ENCODE measurements around the gene DPH1.

The DPH1 gene

DNA sequence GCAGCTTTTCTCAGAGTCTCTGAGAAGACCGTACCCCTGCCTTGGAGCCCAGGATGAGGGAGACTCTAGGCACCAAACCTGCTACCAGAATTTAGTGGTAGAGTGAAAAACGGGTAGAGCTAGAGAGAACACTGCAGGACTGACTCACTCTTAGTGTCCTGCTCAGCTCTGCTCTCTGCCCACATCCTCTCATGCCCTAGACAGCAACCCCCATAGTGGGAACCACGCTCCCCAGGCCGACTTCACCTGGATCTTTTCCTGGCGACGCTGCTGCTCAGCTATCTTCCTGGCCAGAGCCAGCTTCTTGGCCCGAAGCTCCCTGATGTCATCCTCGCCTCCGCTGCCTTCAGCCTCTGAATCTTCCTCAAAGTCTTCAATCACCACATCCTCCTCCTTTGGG, 51.6 kb downstream of the DPH1 start:
- Histone ChIP-seq H3K27ac (ENCODE audit: extremely low read depth, low read depth, low read length) (no peak overlapping the region), H3K4me1 (ENCODE audit: control insufficient read depth, insufficient read depth, low read length) (no peaks in the 10 kb centered on the region), H3K4me3 (ENCODE audit: low read depth, low read length) (no peak overlapping the region), H3K9me3 (ENCODE audit: control insufficient read depth, insufficient read depth, low read depth, low read length) (no peaks in the 10 kb centered on the region), H3K36me3 (ENCODE audit: control insufficient read depth in 2 of 2, insufficient read depth in 1 of 2, low read length in 2 of 2) (peaks cover 4 to 66% of the 10 kb centered on the region in 2 experiments; a peak in 2 of 3 replicates)
- TF ChIP-seq ZNF391 (tag by site-specific recombination; IDR thresholded peaks at IDR 0.05; ENCODE audit: borderline replicate concordance, low read depth) (no peak), ZNF202 (tag by site-specific recombination; IDR thresholded peaks at IDR 0.05; ENCODE audit: borderline replicate concordance) (no peak), ZNF596 (tag by site-specific recombination; IDR thresholded peaks at IDR 0.05) (no peak)
- TF ChIP-seq, protein P1, sequence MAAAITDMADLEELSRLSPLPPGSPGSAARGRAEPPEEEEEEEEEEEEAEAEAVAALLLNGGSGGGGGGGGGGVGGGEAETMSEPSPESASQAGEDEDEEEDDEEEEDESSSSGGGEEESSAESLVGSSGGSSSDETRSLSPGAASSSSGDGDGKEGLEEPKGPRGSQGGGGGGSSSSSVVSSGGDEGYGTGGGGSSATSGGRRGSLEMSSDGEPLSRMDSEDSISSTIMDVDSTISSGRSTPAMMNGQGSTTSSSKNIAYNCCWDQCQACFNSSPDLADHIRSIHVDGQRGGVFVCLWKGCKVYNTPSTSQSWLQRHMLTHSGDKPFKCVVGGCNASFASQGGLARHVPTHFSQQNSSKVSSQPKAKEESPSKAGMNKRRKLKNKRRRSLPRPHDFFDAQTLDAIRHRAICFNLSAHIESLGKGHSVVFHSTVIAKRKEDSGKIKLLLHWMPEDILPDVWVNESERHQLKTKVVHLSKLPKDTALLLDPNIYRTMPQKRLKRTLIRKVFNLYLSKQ (tag by site-specific recombination; IDR thresholded peaks at IDR 0.05; ENCODE audit: borderline replicate concordance), result no peak
- TF ChIP-seq, protein P2, sequence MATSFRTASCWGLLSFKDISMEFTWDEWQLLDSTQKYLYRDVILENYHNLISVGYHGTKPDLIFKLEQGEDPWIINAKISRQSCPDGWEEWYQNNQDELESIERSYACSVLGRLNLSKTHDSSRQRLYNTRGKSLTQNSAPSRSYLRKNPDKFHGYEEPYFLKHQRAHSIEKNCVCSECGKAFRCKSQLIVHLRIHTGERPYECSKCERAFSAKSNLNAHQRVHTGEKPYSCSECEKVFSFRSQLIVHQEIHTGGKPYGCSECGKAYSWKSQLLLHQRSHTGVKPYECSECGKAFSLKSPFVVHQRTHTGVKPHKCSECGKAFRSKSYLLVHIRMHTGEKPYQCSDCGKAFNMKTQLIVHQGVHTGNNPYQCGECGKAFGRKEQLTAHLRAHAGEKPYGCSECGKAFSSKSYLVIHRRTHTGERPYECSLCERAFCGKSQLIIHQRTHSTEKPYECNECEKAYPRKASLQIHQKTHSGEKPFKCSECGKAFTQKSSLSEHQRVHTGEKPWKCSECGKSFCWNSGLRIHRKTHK (tag by site-specific recombination; IDR thresholded peaks at IDR 0.05), result no peak
- POLR2A ChIA-PET, result no interaction called here
- CTCF ChIA-PET, result interaction anchor here (1.0 to 1.4 kb wide), 3 partner anchors 8 to 17 kb away, joined by 3 to 4 read pairs (median 3); no protein-coding TSS in a partner anchor

DNA sequence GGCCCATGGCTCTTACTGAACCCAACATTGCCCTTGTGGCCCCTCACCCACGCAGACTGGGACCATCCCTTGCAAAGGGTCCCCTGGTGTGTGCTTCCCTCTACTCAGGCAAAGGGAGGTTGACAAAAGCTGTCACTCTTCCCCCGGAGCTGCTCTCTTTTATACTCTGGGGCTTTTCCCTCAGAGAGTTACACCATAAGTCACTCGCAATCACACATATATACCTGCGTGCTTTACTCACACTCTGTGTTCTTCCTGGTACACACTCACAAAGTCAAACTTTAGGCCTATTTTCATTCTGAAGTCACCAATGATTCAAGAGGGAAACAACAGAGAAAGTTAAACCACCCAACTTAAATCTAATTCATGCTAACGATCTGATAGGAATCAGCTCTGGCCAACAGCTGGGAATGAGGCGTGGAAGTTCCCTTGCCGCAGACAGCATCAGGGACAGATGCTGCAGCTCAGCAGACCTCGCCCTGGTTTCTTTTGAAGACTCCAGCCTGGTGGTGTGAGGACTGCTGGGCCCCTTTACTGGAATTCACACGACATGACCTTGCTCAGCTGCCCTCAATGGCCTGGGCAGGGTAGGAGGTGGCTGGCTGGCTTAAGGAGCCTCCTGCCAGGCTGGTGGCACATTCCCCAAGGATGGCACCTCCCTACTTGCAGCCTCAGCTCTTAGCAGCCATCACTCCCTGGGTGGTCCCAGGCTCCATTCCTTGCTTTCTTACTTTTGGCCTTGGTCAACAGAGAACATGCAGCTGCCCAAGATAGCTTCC, 52.2 kb downstream of the DPH1 start:
- POLR2A ChIA-PET, result interaction anchor here (0.6 kb wide), 1 partner anchor 148 kb away, joined by 5 read pairs; no protein-coding TSS in a partner anchor
- CTCF ChIA-PET, result interaction anchor here (0.5 to 2.0 kb wide), 9 partner anchors 8 to 1118 kb away, joined by 3 to 5 read pairs (median 3); partner anchors contain the start of gene HIC1
- Histone ChIP-seq H3K4me1 (ENCODE audit: control insufficient read depth, insufficient read depth, low read length) (no peaks in the 10 kb centered on the region), H3K36me3 (ENCODE audit: control insufficient read depth in 2 of 2, insufficient read depth in 1 of 2, low read length in 2 of 2) (peaks cover 4 to 65% of the 10 kb centered on the region in 2 experiments; a peak in 2 of 3 replicates), H3K9me3 (ENCODE audit: control insufficient read depth, insufficient read depth, low read depth, low read length) (no peaks in the 10 kb centered on the region), H3K27ac (ENCODE audit: extremely low read depth, low read depth, low read length) (no peak overlapping the region), H3K4me3 (ENCODE audit: low read depth, low read length) (no peak overlapping the region)
- no peak for TF ChIP-seq ZNF311 (tag by site-specific recombination; IDR thresholded peaks at IDR 0.05; ENCODE audit: borderline replicate concordance)
- TF ChIP-seq, protein P3, sequence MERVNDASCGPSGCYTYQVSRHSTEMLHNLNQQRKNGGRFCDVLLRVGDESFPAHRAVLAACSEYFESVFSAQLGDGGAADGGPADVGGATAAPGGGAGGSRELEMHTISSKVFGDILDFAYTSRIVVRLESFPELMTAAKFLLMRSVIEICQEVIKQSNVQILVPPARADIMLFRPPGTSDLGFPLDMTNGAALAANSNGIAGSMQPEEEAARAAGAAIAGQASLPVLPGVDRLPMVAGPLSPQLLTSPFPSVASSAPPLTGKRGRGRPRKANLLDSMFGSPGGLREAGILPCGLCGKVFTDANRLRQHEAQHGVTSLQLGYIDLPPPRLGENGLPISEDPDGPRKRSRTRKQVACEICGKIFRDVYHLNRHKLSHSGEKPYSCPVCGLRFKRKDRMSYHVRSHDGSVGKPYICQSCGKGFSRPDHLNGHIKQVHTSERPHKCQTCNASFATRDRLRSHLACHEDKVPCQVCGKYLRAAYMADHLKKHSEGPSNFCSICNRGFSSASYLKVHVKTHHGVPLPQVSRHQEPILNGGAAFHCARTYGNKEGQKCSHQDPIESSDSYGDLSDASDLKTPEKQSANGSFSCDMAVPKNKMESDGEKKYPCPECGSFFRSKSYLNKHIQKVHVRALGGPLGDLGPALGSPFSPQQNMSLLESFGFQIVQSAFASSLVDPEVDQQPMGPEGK (tag by site-specific recombination; IDR thresholded peaks at IDR 0.05), result no peak

DNA sequence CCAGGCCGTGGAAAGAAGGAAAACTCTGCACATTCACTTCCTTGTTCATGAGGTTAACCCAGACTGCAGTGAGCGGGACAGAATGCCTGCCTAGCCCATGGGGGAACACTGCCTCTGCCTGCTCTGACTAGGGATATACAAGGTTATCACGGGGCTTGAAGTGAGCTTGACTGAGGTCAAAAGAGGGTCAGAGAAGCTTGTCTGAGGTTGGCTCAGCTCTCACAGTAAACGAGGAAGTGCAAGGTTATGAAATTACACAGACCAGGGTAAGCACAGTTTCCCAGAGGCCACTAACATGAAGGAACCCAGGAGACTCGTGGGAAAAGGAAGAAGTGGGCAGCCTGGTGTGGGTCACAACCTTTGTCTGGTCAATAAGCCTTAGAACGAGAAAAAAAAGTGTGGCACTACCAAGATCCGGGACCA, 53.7 kb downstream of the DPH1 start:
- Histone ChIP-seq H3K27ac (ENCODE audit: extremely low read depth, low read depth, low read length) (no peak overlapping the region), H3K4me1 (ENCODE audit: control insufficient read depth, insufficient read depth, low read length) (no peaks in the 10 kb centered on the region), H3K4me3 (ENCODE audit: low read depth, low read length) (no peak overlapping the region), H3K9me3 (ENCODE audit: control insufficient read depth, insufficient read depth, low read depth, low read length) (no peaks in the 10 kb centered on the region), H3K36me3 (ENCODE audit: control insufficient read depth in 2 of 2, insufficient read depth in 1 of 2, low read length in 2 of 2) (peaks cover 0 to 59% of the 10 kb centered on the region in 2 experiments; a peak in 2 of 3 replicates)
- ChIA-PET CTCF (interaction anchor here (1.2 to 2.0 kb wide), 4 partner anchors 28 to 161 kb away, joined by 3 to 4 read pairs (median 3); partner anchors contain the start of gene HIC1), POLR2A (no interaction called here)
- TF ChIP-seq ZNF19 (tag by site-specific recombination; IDR thresholded peaks at IDR 0.05; ENCODE audit: low read depth) (no peak), HOXC10 (CRISPR knock-in tag; IDR thresholded peaks at IDR 0.05) (no peak), ZSCAN16 (tag by site-specific recombination; IDR thresholded peaks at IDR 0.05) (no peak), ZNF221 (tag by site-specific recombination; IDR thresholded peaks at IDR 0.05; ENCODE audit: borderline replicate concordance) (no peak), ZNF707 (tag by site-specific recombination; IDR thresholded peaks at IDR 0.05) (no peak), ZNF24 (tag by site-specific recombination; IDR thresholded peaks at IDR 0.05) (no peak), SP2 (tag by site-specific recombination; IDR thresholded peaks at IDR 0.05) (no peak), ZNF146 (tag by site-specific recombination; IDR thresholded peaks at IDR 0.05) (no peak), ZNF132 (tag by site-specific recombination; IDR thresholded peaks at IDR 0.05; ENCODE audit: borderline replicate concordance) (no peak), ZNF175 (tag by site-specific recombination; IDR thresholded peaks at IDR 0.05) (no peak), SCRT1 (tag by site-specific recombination; IDR thresholded peaks at IDR 0.05; ENCODE audit: borderline replicate concordance) (no peak)
- TF ChIP-seq, protein P4, sequence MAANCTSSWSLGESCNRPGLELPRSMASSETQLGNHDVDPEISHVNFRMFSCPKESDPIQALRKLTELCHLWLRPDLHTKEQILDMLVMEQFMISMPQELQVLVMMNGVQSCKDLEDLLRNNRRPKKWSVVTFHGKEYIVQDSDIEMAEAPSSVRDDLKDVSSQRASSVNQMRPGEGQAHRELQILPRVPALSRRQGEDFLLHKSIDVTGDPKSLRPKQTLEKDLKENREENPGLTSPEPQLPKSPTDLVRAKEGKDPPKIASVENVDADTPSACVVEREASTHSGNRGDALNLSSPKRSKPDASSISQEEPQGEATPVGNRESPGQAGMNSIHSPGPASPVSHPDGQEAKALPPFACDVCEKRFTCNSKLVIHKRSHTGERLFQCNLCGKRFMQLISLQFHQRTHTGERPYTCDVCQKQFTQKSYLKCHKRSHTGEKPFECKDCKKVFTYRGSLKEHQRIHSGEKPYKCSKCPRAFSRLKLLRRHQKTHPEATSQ (tag by site-specific recombination; IDR thresholded peaks at IDR 0.05), result no peak
- TF ChIP-seq, protein P5, sequence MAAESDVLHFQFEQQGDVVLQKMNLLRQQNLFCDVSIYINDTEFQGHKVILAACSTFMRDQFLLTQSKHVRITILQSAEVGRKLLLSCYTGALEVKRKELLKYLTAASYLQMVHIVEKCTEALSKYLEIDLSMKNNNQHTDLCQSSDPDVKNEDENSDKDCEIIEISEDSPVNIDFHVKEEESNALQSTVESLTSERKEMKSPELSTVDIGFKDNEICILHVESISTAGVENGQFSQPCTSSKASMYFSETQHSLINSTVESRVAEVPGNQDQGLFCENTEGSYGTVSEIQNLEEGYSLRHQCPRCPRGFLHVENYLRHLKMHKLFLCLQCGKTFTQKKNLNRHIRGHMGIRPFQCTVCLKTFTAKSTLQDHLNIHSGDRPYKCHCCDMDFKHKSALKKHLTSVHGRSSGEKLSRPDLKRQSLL (tag by site-specific recombination; IDR thresholded peaks at IDR 0.05), result no peak
- TF ChIP-seq, protein P6, sequence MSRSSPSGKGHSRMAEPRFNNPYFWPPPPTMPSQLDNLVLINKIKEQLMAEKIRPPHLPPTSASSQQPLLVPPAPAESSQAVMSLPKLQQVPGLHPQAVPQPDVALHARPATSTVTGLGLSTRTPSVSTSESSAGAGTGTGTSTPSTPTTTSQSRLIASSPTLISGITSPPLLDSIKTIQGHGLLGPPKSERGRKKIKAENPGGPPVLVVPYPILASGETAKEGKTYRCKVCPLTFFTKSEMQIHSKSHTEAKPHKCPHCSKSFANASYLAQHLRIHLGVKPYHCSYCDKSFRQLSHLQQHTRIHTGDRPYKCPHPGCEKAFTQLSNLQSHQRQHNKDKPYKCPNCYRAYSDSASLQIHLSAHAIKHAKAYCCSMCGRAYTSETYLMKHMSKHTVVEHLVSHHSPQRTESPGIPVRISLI (tag by site-specific recombination; IDR thresholded peaks at IDR 0.05), result no peak

All from HEK293 (cell line).